ENCODE measurements around the gene OR13C5. TPM values are rescaled to one million over a fixed set of nuclear protein-coding genes. Genes with fewer than 3 reads are reported as not detected.
"Not testable (repeated sequence)": the region's sequence is repeated elsewhere in the genome, so short reads cannot be mapped to it uniquely, and the experiment has no call there.

The OR13C5 gene
- polyA plus RNA-seq, 2 of the 4 experiments (the other 2 are of a cell fraction), result not detected

DNA sequence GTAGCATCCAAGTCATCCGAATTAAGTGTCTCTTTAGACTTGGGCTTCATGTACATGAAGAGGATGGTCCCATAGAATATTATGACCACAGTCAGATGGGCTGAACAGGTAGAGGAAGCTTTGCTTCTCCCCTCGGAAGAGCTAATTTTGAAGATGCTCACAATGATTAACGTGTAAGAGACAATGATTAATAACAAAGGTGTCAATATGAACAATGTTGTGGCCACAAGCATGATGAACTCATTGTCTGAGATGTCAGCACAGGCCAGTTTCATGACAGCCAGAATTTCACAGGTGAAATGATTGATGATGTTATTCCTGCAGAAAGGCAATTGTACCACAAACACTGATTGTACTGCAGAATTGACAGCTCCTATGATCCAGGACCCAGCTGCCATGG is 5.6 kb upstream of the OR13C5 start:
- ATAC-seq, result no peak
- no peaks in the 10 kb centered on the region for H3K9me3 ChIP-seq
- ChIA-PET POLR2A (no interaction called here), CTCF (no interaction called here)
- H3K4me2 ChIP-seq, result no peak overlapping the region
- WGBS (ENCODE audit: missing lambda C conversion rate), result 25% methylated on average over 3 of the region's 3 CpGs
- FAIRE-seq, result no peak
- TF ChIP-seq, protein P1, sequence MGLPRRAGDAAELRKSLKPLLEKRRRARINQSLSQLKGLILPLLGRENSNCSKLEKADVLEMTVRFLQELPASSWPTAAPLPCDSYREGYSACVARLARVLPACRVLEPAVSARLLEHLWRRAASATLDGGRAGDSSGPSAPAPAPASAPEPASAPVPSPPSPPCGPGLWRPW (IDR thresholded peaks at IDR 0.05), result no peak
- TF ChIP-seq, protein P2, sequence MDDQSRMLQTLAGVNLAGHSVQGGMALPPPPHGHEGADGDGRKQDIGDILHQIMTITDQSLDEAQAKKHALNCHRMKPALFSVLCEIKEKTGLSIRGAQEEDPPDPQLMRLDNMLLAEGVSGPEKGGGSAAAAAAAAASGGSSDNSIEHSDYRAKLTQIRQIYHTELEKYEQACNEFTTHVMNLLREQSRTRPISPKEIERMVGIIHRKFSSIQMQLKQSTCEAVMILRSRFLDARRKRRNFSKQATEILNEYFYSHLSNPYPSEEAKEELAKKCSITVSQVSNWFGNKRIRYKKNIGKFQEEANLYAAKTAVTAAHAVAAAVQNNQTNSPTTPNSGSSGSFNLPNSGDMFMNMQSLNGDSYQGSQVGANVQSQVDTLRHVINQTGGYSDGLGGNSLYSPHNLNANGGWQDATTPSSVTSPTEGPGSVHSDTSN (IDR thresholded peaks at IDR 0.05), result no peak
- no peak for TF ChIP-seq MAZ (IDR thresholded peaks at IDR 0.05; ENCODE audit: borderline replicate concordance, low read depth, low read length)
- no peak for TF ChIP-seq JUN (IDR thresholded peaks at IDR 0.05)
- TF ChIP-seq NR3C1 (IDR thresholded peaks at IDR 0.05), result no peak
- TF ChIP-seq JUNB (IDR thresholded peaks at IDR 0.05), result no peak
- TF ChIP-seq, protein P3, sequence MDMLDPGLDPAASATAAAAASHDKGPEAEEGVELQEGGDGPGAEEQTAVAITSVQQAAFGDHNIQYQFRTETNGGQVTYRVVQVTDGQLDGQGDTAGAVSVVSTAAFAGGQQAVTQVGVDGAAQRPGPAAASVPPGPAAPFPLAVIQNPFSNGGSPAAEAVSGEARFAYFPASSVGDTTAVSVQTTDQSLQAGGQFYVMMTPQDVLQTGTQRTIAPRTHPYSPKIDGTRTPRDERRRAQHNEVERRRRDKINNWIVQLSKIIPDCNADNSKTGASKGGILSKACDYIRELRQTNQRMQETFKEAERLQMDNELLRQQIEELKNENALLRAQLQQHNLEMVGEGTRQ (IDR thresholded peaks at IDR 0.05), result no peak
- no peak for TF ChIP-seq SREBF2 (IDR thresholded peaks at IDR 0.05)
- TF ChIP-seq CBX2 (IDR thresholded peaks at IDR 0.05; ENCODE audit: borderline replicate concordance, low read depth), result no peak
- DNase-seq (ENCODE audit: low read depth in 1 of 2, low spot score in 1 of 2), result no peak
- H3K27ac ChIP-seq, result no peak overlapping the region
- no peaks in the 10 kb centered on the region for H3K4me1 ChIP-seq
- H3K4me3 ChIP-seq, result no peak overlapping the region

DNA sequence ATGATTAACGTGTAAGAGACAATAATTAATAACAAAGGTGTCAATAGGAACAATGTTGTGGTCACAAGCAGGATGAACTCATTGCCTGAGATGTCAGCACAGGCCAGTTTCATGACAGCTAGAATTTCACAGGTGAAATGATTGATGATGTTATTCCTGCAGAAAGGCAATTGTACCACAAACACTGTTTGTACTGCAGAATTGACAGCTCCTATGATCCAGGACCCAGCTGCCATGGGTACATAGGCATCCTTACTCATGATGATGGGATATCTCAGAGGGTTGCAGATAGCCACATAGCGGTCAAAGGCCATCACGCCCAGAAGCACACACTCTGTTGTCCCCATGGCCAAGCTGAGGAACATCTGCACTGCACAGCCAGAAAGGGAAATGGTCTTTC is 464 bp downstream of the OR13C5 start:
- FAIRE-seq; H3K4me2 ChIP-seq; H3K4me1 ChIP-seq; DNase-seq (ENCODE audit: low read depth in 1 of 2, low spot score in 1 of 2); ATAC-seq; H3K9me3 ChIP-seq; H3K4me3 ChIP-seq; CTCF ChIA-PET; H3K27ac ChIP-seq; POLR2A ChIA-PET: not testable (repeated sequence)
- WGBS (ENCODE audit: missing lambda C conversion rate), result 0% methylated on average over 1 of the region's 3 CpGs

DNA sequence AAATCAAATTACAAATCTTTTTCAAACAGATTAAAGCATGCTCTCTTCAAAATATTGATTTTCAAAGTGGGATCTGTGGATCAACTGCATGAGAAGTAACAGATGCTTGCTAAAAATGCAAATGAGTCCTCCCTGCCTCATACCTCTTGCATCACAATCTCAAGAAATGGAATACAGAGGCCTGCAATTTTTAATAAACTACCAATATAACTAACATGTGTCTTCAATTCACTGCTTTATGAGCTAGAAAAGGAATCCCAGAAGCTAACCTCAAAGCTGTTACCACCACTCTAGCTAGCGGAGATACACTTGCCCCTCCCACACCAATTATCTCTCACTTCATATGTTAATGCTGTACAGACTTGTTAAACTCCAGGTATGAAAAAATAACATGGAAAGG is 9.6 kb downstream of the OR13C5 start:
- ChIA-PET POLR2A (no interaction called here), CTCF (no interaction called here)
- DNase-seq (ENCODE audit: low read depth in 1 of 2, low spot score in 1 of 2), result no peak
- no peak overlapping the region for H3K4me3 ChIP-seq
- TF ChIP-seq, protein P4, sequence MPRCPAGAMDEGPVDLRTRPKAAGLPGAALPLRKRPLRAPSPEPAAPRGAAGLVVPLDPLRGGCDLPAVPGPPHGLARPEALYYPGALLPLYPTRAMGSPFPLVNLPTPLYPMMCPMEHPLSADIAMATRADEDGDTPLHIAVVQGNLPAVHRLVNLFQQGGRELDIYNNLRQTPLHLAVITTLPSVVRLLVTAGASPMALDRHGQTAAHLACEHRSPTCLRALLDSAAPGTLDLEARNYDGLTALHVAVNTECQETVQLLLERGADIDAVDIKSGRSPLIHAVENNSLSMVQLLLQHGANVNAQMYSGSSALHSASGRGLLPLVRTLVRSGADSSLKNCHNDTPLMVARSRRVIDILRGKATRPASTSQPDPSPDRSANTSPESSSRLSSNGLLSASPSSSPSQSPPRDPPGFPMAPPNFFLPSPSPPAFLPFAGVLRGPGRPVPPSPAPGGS (IDR thresholded peaks at IDR 0.05), result no peak
- TF ChIP-seq HEYL (CRISPR knock-in tag; IDR thresholded peaks at IDR 0.05) (no peak), HOXB13 (CRISPR knock-in tag; IDR thresholded peaks at IDR 0.05; ENCODE audit: low read depth) (no peak), SMC3 (IDR thresholded peaks at IDR 0.05) (no peak), POLR2AphosphoS2 (conservative IDR thresholded peaks at IDR 0.05; ENCODE audit: low read length) (no peak), EP300 (IDR thresholded peaks at IDR 0.05) (no peak), EHF (CRISPR knock-in tag; IDR thresholded peaks at IDR 0.05) (no peak), HOXA7 (CRISPR knock-in tag; IDR thresholded peaks at IDR 0.05) (no peak), ZC3H11A (IDR thresholded peaks at IDR 0.05) (no peak), MAFK (IDR thresholded peaks at IDR 0.05; ENCODE audit: partially characterized antibody) (no peak), RNF2 (IDR thresholded peaks at IDR 0.05; ENCODE audit: borderline replicate concordance, low read depth) (no peak), FOSB (CRISPR knock-in tag; IDR thresholded peaks at IDR 0.05) (no peak), KDM1A (IDR thresholded peaks at IDR 0.05; ENCODE audit: low read depth) (no peak), SREBF2 (IDR thresholded peaks at IDR 0.05) (no peak)
- TF ChIP-seq, protein P5, sequence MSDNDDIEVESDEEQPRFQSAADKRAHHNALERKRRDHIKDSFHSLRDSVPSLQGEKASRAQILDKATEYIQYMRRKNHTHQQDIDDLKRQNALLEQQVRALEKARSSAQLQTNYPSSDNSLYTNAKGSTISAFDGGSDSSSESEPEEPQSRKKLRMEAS (IDR thresholded peaks at IDR 0.05), result no peak
- H3K4me2 ChIP-seq, result no peak overlapping the region
- no peaks in the 10 kb centered on the region for H3K4me1 ChIP-seq
- no peaks in the 10 kb centered on the region for H3K9me3 ChIP-seq
- 0% methylated on average over 1 of the region's 1 CpG for WGBS (ENCODE audit: missing lambda C conversion rate)
- FAIRE-seq, result no peak
- H3K27ac ChIP-seq, result no peak overlapping the region
- no peak for ATAC-seq

All from A549 (cell line).